Activated naive CD4-positive, alpha-beta T cell treated with anti-CD3 and anti-CD28 coated beads, Interleukin-2, amount 50 U/mL, for 16 hours (primary cell): ENCODE data around the gene GPC3.

Source experiments
- DNase-seq: peaks from one replicate; pipeline ENCODE4 v3.0.0-alpha.2; 2020

GPC3 gene

DNA sequence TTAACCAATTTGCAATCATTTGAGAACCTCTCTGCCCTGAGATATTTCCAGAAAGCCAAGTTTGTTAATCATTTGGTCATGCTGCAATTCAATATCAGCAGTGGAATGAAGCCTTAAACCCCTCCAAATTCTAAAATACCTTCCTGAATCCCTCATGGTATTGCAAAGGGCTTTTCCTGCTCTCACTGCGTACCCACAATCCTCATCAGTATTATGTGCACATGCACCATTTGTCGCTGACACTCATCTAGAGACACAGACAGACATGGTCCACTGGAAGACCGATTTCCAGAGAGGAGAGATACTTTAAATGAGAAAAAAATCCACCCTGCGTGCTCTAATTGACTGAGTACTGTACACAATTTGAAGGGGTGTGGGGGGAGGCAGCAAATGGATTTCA is 104.4 kb downstream of the GPC3 start:
- DNase-seq = no peak

- no peak for DNase-seq
Measured at GRCh38 chrX:133880032-133880443, 105.4 kb downstream of the GPC3 start.

DNA sequence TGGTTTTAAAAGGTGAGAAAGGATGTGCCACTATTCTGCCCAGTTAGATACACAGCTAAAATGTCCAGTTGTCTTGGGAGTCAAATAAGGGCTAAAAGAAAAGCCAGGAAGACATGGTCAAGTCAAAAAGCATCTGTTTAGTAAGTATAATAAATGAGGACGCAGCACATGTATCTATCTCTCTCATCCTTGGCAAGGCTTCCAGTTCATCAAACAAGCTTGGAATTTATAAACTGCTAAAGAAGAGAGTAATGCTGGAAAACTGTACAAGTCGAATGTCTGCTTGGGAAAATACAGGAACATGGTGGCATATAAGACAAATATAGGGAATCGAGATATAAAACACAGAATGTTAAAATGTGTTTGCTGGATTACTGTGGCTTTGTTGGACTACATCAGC is 106.7 kb downstream of the GPC3 start:
- DNase-seq = no peak

DNA sequence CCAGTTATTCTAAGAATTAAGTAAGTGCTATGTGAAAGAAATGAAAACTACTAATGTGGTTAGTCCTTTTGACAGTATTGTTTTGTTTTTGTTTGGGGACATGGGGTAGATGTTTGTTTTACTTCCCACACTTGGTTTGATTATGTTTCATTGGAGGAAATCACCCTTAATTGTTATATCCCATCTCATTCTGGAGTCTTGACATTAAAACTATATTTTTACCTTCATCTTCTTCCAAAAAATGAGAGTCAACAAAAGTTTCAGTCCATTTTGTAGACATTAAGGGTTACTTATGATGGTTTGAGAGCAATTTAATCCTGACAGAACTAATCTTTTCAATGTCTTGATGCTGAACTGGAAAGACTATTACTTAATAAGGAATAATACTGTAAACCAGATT is 108.7 kb downstream of the GPC3 start:
- no peak for DNase-seq

DNA sequence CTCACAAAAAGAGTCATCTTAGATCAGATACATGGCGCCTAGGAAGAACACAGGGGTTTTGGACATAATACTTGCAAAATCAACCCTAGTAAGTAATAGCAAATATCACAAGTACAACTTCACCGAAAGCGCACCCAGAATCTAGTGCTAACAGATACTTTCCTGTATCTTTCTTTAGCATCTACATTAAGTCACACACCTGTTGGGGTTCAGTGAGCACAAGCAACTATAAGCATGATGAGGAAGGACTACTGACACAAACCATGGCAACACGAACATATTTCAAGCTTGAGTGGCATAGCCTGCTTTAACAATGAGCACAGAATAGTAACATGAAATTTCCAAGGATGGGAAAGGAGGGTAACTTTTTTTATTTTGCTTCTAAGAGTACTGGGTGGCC is 116.1 kb downstream of the GPC3 start:
- no peak for DNase-seq

- no peak for DNase-seq
Measured at GRCh38 chrX:133868682-133869081, 116.7 kb downstream of the GPC3 start.

- DNase-seq = no peak
Measured at GRCh38 chrX:133868250-133868649, 117.1 kb downstream of the GPC3 start.

GRCh38 chrX:133865761-133866471 is 119.5 kb downstream of the GPC3 start:
- DNase-seq = no peak

DNA sequence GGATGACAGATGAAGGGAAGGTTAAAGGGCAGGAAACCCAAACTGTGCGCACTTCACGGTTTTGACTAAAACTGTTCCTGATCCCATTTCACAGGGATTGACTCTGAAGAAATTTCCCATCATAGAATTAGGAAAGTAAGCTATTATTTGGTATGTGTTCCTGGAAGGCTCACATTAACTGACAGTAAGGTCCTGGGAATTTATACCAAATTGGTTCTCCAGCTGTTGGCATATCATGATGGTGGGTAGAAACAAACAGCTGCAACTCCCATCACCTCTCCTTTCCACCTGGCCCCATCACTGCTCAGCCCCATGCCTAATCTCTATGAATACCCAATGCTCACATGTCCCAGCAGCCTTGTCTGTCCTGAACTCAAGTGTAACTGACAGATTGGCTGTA is 121.2 kb downstream of the GPC3 start:
- no peak for DNase-seq

- DNase-seq = no peak
Measured at GRCh38 chrX:133859860-133860259, 125.5 kb downstream of the GPC3 start.

- DNase-seq = no peak
Measured at GRCh38 chrX:133859336-133859735, 126.1 kb downstream of the GPC3 start.

- DNase-seq = no peak
Measured at GRCh38 chrX:133857640-133858269, 127.6 kb downstream of the GPC3 start.

DNA sequence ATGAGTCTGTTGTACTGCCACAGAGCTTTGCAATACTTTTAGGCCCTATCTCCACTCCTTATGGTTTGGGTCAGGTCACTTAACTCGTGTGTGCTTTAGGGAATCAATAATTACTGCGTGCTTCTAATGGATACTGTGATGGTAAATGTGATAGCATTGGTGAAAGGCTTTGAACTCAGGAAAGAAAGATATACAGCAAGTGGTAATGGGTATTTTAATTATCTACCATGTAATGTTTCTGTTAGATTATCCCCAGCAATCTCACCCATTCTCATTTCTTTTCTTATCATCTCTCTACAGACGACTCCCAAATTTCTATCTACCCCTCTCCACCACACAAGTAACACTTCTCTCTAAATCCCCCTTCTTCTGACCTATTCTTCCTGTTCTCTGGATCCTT is 128.6 kb downstream of the GPC3 start:
- DNase-seq = no peak

- DNase-seq = no peak
Measured at GRCh38 chrX:133854290-133854689, 131.1 kb downstream of the GPC3 start.

- no peak for DNase-seq
Measured at GRCh38 chrX:133852837-133853356, 132.5 kb downstream of the GPC3 start.

GRCh38 chrX:133852401-133852800 is 133.0 kb downstream of the GPC3 start:
- no peak for DNase-seq

DNA sequence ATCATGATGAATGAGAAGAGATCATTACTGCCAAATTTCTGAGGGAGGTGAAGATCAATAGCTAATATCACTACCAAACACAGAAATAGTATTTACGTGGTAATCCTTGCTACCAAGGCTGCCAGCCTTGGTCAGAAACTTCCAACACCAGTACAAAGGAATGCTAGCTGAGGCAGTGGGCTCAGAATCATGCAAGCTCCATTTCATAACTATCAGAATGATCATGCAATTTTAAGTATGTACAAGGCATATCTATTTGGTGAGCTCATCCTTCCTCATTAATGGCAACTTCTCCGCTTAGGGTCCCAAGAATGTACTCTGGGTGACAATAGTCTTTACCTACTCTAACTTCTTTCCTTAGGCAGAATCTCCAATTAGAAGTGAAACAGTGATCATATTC is 135.0 kb downstream of the GPC3 start:
- no peak for DNase-seq

DNA sequence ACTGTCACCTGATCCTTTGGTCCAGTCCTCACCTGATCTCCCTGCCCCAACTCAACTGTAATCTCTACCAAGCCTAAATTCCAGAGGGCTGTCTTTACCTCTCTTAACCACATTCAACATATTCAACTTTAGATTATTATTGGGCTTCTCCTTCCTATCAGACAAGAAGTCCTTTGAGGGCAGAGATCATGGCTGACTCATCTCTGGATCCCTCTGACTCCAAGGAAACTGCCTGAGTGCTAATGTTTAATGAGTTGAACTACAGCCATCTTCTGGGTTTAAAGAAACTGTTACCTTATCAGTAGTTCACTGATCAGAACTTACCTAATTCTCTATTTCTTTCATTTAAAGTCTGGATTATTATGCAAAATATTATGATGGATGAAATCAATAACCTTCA is 135.7 kb downstream of the GPC3 start:
- no peak for DNase-seq

- no peak for DNase-seq
Measured at GRCh38 chrX:133847340-133847994, 137.9 kb downstream of the GPC3 start.

- DNase-seq = no peak
Measured at GRCh38 chrX:133846311-133846710, 139.1 kb downstream of the GPC3 start.

DNA sequence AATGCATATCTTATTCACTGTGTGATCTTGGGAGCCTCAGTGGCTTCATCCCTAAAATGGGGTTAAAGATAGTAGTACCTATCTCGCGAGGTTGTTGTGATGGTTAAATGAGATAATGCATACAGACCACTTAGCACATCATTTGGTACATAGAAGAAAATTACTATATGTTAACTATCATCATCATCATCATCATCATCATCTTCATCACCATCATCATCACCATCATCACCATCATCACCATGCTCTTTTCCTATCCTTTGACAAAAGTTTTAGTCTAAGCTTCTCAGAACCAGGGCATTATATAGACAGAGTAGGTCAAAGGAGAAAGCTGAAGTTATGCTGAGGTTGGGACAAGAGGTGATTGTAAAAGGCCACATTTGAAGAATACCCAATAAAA is 145.0 kb downstream of the GPC3 start:
- no peak for DNase-seq

DNA sequence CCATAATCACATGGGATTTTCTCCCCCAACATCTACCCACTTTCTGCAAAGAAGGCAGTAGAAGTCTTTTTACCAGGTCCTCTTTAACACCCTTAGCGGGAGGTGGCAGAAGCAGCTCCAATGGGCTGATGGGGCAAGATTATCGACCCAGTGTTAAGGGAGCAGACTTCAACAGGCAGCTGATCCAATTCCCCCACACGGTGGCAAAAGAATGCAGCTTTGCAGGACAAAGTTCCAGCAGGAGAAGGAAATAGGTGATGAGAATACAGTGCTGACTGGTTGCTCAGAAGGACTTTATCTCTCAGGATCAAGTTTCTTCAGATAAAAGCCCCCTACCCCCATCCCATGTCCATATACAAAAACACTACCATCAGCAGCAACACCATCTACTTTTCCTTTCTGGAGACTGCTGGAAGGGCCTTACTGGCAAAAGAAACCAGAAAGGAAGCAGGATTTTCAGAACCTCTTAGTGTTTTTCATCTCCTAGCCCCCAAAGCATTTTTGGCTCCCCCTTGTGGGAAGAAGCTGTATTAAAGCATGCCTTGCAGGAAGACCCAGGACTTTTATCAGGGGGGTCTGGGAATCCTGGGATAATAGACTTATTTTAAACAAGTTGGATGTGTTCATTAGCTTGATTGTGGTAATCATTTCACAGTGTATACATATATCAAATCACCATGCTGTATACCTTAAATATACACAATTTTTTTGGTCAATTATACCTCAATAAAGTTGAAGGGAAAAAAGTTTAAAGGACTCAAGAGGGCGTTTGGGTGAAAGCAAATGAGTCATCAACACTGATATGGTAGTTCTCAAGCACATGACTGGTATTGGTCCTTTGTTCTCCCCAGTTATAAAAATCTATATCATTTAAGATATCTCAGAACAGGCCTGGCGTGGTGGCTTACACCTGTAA is 146.4 kb downstream of the GPC3 start:
- DNase-seq = peak; percentile 16

GRCh38 chrX:133837091-133837490 is 148.3 kb downstream of the GPC3 start:
- DNase-seq = no peak
